HepG2 (cell line): ENCODE data around the gene GSC2. TPM values are rescaled to one million over a fixed set of nuclear protein-coding genes. Genes with fewer than 3 reads are reported as not detected.
A peak's percentile ranks its signal among the peaks of the same experiment; 100 is the strongest.

ENCODE experiments used
- AGO2 ChIP-seq: fragments of 200-400 bp; formaldehyde crosslinking; optimal IDR thresholded peaks from 2 replicates; pipeline ENCODE3; 2017; ENCODE audit warnings: mild to moderate bottlenecking, low read depth, low read length, moderate library complexity
- AKAP8 ChIP-seq: sonication (generic); formaldehyde crosslinking; IDR thresholded peaks from 2 replicates; pipeline ENCODE4 v1.5.1; 2020; ENCODE audit warnings: mild to moderate bottlenecking, missing genetic modification reagents
- KDM5A ChIP-seq: fragments of 200-600 bp; sonication (generic); IDR thresholded peaks from 2 replicates; pipeline ENCODE4 v1.7.0; 2018; ENCODE audit warnings: antibody characterized with exemption, mild to moderate bottlenecking, low read length, borderline replicate concordance
- PCBP1 ChIP-seq: fragments of 200-400 bp; formaldehyde crosslinking; IDR thresholded peaks from 2 replicates; pipeline ENCODE4 v1.6.1; 2017; ENCODE audit warnings: mild to moderate bottlenecking, low read depth, low read length, borderline replicate concordance
- PPARG ChIP-seq: conservative IDR thresholded peaks from 2 replicates; pipeline ENCODE4 v1.6.1; 2016; ENCODE audit warnings: missing biosample characterization, missing genetic modification reagents
- RAD51 ChIP-seq: fragments of 450-650 bp; IDR thresholded peaks from 2 replicates; pipeline ENCODE4 v1.6.1; 2016; ENCODE audit warnings: borderline replicate concordance
- REPIN1 ChIP-seq: sonication (generic); formaldehyde crosslinking; IDR thresholded peaks from 2 replicates; pipeline ENCODE4 v1.8.0; 2022; ENCODE audit warnings: missing genetic modification reagents, low read depth, mild to moderate bottlenecking, borderline replicate concordance
- RFXANK ChIP-seq: IDR thresholded peaks from 2 replicates; pipeline ENCODE4 v1.6.1; 2016
- STAT5B ChIP-seq: sonication (generic); formaldehyde crosslinking; IDR thresholded peaks from 2 replicates; pipeline ENCODE4 v1.4.0; 2020; ENCODE audit warnings: missing genetic modification reagents
- TAF1 ChIP-seq: sonication (generic); formaldehyde crosslinking; IDR thresholded peaks from 2 replicates; pipeline ENCODE4 v1.4.0; 2020; ENCODE audit warnings: missing genetic modification reagents
- ZBTB42 ChIP-seq: sonication (generic); formaldehyde crosslinking; IDR thresholded peaks from 2 replicates; pipeline ENCODE4 v1.5.0; 2020; ENCODE audit warnings: mild to moderate bottlenecking, missing genetic modification reagents
- ZFP41 ChIP-seq: sonication (generic); formaldehyde crosslinking; IDR thresholded peaks from 2 replicates; pipeline ENCODE4 v1.4.0; 2020; ENCODE audit warnings: mild to moderate bottlenecking, missing genetic modification reagents, borderline replicate concordance
- ZNF275 ChIP-seq: sonication (generic); formaldehyde crosslinking; IDR thresholded peaks from 2 replicates; pipeline ENCODE4 v1.8.0; 2022; ENCODE audit warnings: missing genetic modification reagents, mild to moderate bottlenecking, inconsistent platforms, borderline replicate concordance
- ZNF280D ChIP-seq: sonication (generic); formaldehyde crosslinking; IDR thresholded peaks from 2 replicates; pipeline ENCODE4 v1.5.1; 2020; ENCODE audit warnings: mild to moderate bottlenecking, missing genetic modification reagents
- ZNF512 ChIP-seq: sonication (generic); formaldehyde crosslinking; IDR thresholded peaks from 2 replicates; pipeline ENCODE4 v1.4.0; 2020; ENCODE audit warnings: mild to moderate bottlenecking, missing genetic modification reagents
- ZNF552 ChIP-seq: sonication (generic); formaldehyde crosslinking; IDR thresholded peaks from 2 replicates; pipeline ENCODE4 v1.9.0; 2022; ENCODE audit warnings: missing genetic modification reagents, mild to moderate bottlenecking, borderline replicate concordance
- ZNF770 ChIP-seq: sonication (generic); formaldehyde crosslinking; IDR thresholded peaks from 2 replicates; pipeline ENCODE4 v1.5.0; 2020; ENCODE audit warnings: mild to moderate bottlenecking, missing genetic modification reagents
- polyA plus RNA-seq, 8 experiments: library from polyadenylated mRNA; depleted of rRNA in 3 of 8; stranded (reverse) in 7 of 8; unstranded in 1 of 8; fragments of >200 nt; fragmentation: Illumina TruSeq in 4 of 8; extraction: Trizol in 4 of 8; gene quantifications; 2 replicates each; pipeline versions ENCODE4 v1.2.1 to v1.2.3, GENCODE V29; 2011 to 2016; ENCODE audit warnings: low read depth in 4 of 8, missing spikeins in 1 of 8, mixed read lengths in 1 of 8; ENCODE audit not compliant: insufficient read depth in 1 of 8
- total RNA-seq, 5 experiments: library from RNA; depleted of rRNA; stranded (reverse); fragments of >200 nt; fragmentation: Illumina TruSeq; extraction: Trizol; gene quantifications; 2 replicates each; pipeline ENCODE4 v1.2.3, GENCODE V29; 2016; ENCODE audit warnings: low read depth in 1 of 5

Gene GSC2
- total and polyA plus RNA-seq, 2 of the 13 experiments (the other 11 are each of a cell fraction or from before 2014, with no cell fraction given): not detected

- TF ChIP-seq ZNF275 (CRISPR knock-in tag) (no peak), TAF1 (CRISPR knock-in tag) (no peak), STAT5B (CRISPR knock-in tag) (no peak), RFXANK (CRISPR knock-in tag) (no peak), REPIN1 (CRISPR knock-in tag) (no peak; the same call in 1 of the 2 replicates), KDM5A (no peak), ZNF770 (no peak), ZBTB42 (CRISPR knock-in tag) (no peak), ZNF280D (CRISPR knock-in tag) (no peak), RAD51 (no peak), AGO2 (peak; percentile 46), ZNF512 (no peak), PCBP1 (no peak), ZFP41 (no peak), ZNF552 (CRISPR knock-in tag) (no peak), PPARG (CRISPR knock-in tag) (no peak), AKAP8 (CRISPR knock-in tag) (peak; percentile 96)
Measured at GRCh38 chr22:19174106-19175025, 24.3 kb upstream of the GSC2 start (continued).
